Thoracic aorta (tissue), 2 donors: ENCODE measurements around the gene RPGRIP1. TPM values are rescaled to one million over a fixed set of nuclear protein-coding genes. Genes with fewer than 3 reads are reported as not detected.
"Not testable (repeated sequence)": the region's sequence is repeated elsewhere in the genome, so short reads cannot be mapped to it uniquely, and the experiment has no call there.

Experiments used
- ATAC-seq: fragments of 150-250 bp; one replicate; pipeline ENCODE4 v1.8.0; 2017; ENCODE audit warnings: low read depth; ENCODE audit not compliant: insufficient number of reproducible peaks, low FRiP score
- DNase-seq: peaks from one replicate; pipeline ENCODE4 v3.0.0-alpha.2; 2020; ENCODE audit warnings: low spot score
- H3K27ac ChIP-seq, 2 donors: fragments of 200-600 bp; sonication (generic); 1 replicate in 1 of 2; 2 replicates in 1 of 2; pipeline ENCODE4 v1.5.1; 2016; ENCODE audit warnings: mild to moderate bottlenecking in 2 of 2, moderate library complexity in 2 of 2
- H3K27me3 ChIP-seq: fragments of 200-600 bp; sonication (generic); replicated peaks from 2 replicates; pipeline ENCODE4 v1.6.0; 2016; ENCODE audit warnings: mild to moderate bottlenecking; ENCODE audit not compliant: insufficient read depth
- H3K36me3 ChIP-seq: fragments of 200-600 bp; sonication (generic); one replicate; pipeline ENCODE4 v1.5.1; 2016
- H3K4me1 ChIP-seq, 2 donors: fragments of 200-600 bp; sonication (generic); 1 replicate in 1 of 2; 2 replicates in 1 of 2; pipeline versions ENCODE4 v1.5.1 to v1.6.0; 2016; ENCODE audit warnings: low read depth in 2 of 2, mild to moderate bottlenecking in 1 of 2; ENCODE audit not compliant: control insufficient read depth in 1 of 2
- H3K4me3 ChIP-seq: fragments of 200-600 bp; sonication (generic); 2 replicates; pipeline ENCODE4 v1.5.1; 2016; ENCODE audit warnings: mild to moderate bottlenecking
- H3K9me3 ChIP-seq: fragments of 200-600 bp; sonication (generic); 2 replicates; pipeline ENCODE4 v1.5.1; 2016
- CTCF ChIP-seq: fragments of 200-600 bp; sonication (generic); IDR thresholded peaks from one replicate; pipeline ENCODE4 v1.5.1; 2019; ENCODE audit warnings: antibody characterized with exemption
- total RNA-seq, 2 donors: library from RNA; depleted of rRNA; stranded (reverse); fragments of >200 nt; gene quantifications; one replicate each; pipeline versions ENCODE4 v1.1.0 to v1.2.3, GENCODE V29; 2016

The RPGRIP1 gene
- total RNA-seq, 2 donors from 2014 or later = not detected

- TF ChIP-seq CTCF = no peak
- DNase-seq (no peak), ATAC-seq (no peak)
- H3K9me3 ChIP-seq = no peaks in the 10 kb centered on the region
- no peak overlapping the region for H3K27ac ChIP-seq
- no peaks in the 10 kb centered on the region for H3K36me3 ChIP-seq
- no peaks in the 10 kb centered on the region for H3K27me3 ChIP-seq
- peak overlapping the region; percentile 59 for H3K4me3 ChIP-seq
- H3K4me1 ChIP-seq = no peaks in the 10 kb centered on the region
Observed at GRCh38 chr14:21300892-21301291, 21.0 kb downstream of the RPGRIP1 start.

GRCh38 chr14:21302013-21302835 is 22.3 kb downstream of the RPGRIP1 start:
- Histone ChIP-seq H3K4me1 (no peaks in the 10 kb centered on the region), H3K27ac (no peak overlapping the region), H3K9me3 (no peaks in the 10 kb centered on the region), H3K27me3 (no peaks in the 10 kb centered on the region), H3K36me3 (no peaks in the 10 kb centered on the region), H3K4me3 (no peak overlapping the region)
- DNase-seq (no peak), ATAC-seq (no peak)
- TF ChIP-seq CTCF = no peak

GRCh38 chr14:21302836-21303140 is 22.9 kb downstream of the RPGRIP1 start:
- H3K36me3 ChIP-seq, H3K27ac ChIP-seq, H3K9me3 ChIP-seq, H3K4me3 ChIP-seq, ATAC-seq, DNase-seq, H3K4me1 ChIP-seq, H3K27me3 ChIP-seq: not testable (repeated sequence)

GRCh38 chr14:21307637-21308036 is 27.8 kb downstream of the RPGRIP1 start:
- Histone ChIP-seq H3K9me3 (no peaks in the 10 kb centered on the region), H3K27me3 (no peaks in the 10 kb centered on the region)

GRCh38 chr14:21308132-21308478 is 28.2 kb downstream of the RPGRIP1 start:
- no peak for TF ChIP-seq CTCF
- Histone ChIP-seq H3K4me1 (peaks cover 0 to 7% of the 10 kb centered on the region in 2 donors), H3K27me3 (no peaks in the 10 kb centered on the region), H3K27ac (no peak overlapping the region), H3K4me3 (peak overlapping the region; percentile 52), H3K9me3 (no peaks in the 10 kb centered on the region), H3K36me3 (no peaks in the 10 kb centered on the region)
- ATAC-seq = no peak
- no peak for DNase-seq

More at GRCh38 chr14:21307637-21308036, 27.8 kb downstream of the RPGRIP1 start:
- peaks cover 0 to 7% of the 10 kb centered on the region in 2 donors for H3K4me1 ChIP-seq
- no peak overlapping the region for H3K4me3 ChIP-seq
- TF ChIP-seq CTCF = no peak
- no peak overlapping the region for H3K27ac ChIP-seq
- no peaks in the 10 kb centered on the region for H3K36me3 ChIP-seq
- ATAC-seq = no peak
- no peak for DNase-seq
